ENCODE data around the gene ATAD3B. TPM values are rescaled to one million over a fixed set of nuclear protein-coding genes. Genes with fewer than 3 reads are reported as not detected.

The ATAD3B gene
- total and polyA plus RNA-seq, 2 of the 13 experiments (the other 11 are each of a cell fraction or from before 2014, with no cell fraction given), result 9.6 to 31.1 TPM

DNA sequence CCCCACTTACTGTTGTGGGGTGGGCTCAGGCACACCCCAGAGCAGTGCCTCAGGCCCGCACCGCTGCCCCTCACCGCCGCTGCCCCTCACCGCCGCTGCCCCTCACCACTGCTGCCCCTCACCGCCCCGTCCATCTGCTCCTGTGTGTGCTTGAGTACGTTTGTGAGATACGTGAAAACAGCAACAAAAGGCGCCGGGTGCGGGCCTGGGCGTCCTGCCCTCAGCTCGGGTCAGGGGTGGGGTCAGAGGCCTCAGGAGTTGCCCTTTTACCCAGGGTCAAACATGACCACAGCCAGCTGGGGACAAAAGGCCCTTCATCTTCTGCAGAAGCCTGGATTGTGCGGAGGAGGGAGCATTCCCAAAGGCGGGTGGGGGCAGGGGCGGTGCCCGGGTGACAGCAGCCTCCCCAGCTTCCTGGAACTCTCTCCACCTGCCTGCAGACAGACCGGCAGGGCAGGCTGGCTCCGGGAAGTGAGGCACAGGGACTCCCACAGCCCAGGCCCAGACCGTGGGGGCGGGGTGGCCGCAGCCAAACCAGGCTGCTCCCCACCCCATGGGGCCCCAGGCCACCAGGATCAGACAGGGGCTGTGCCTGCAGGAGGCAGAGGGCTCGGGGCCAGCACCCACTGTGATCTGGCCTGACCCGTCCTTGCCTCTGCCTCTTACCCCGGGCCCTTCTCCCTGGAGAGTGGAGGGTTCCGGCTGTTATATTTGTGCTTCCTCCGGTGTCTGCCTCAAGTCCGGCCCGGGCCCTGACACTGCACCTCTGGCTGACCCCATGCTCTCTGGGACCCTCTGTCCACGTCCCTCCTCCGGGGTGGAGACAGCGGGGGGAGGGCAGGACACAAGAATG is 38.4 kb upstream of the ATAD3B start (continued):
- peak; percentile 87 for TF ChIP-seq KDM6A (CRISPR knock-in tag; IDR thresholded peaks at IDR 0.05; ENCODE audit: low read depth)
- no peak; the same call in none of the 2 replicates for TF ChIP-seq SP4 (CRISPR knock-in tag; IDR thresholded peaks at IDR 0.05)
- no peak for TF ChIP-seq ZKSCAN1 (IDR thresholded peaks at IDR 0.05; ENCODE audit: low read length)
- TF ChIP-seq, protein P1, sequence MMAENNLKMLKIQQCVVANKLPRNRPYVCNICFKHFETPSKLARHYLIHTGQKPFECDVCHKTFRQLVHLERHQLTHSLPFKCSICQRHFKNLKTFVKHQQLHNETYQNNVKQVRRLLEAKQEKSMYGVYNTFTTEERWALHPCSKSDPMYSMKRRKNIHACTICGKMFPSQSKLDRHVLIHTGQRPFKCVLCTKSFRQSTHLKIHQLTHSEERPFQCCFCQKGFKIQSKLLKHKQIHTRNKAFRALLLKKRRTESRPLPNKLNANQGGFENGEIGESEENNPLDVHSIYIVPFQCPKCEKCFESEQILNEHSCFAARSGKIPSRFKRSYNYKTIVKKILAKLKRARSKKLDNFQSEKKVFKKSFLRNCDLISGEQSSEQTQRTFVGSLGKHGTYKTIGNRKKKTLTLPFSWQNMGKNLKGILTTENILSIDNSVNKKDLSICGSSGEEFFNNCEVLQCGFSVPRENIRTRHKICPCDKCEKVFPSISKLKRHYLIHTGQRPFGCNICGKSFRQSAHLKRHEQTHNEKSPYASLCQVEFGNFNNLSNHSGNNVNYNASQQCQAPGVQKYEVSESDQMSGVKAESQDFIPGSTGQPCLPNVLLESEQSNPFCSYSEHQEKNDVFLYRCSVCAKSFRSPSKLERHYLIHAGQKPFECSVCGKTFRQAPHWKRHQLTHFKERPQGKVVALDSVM (CRISPR knock-in tag; IDR thresholded peaks at IDR 0.05), result peak; percentile 75
- TF ChIP-seq ELF1 (CRISPR knock-in tag; IDR thresholded peaks at IDR 0.05), result peak; percentile 93
- TF ChIP-seq ZNF34 (CRISPR knock-in tag; IDR thresholded peaks at IDR 0.05; ENCODE audit: borderline replicate concordance), result peak; percentile 81; the same call in 1 of the 2 replicates
- peak; percentile 84; the same call in 1 of the 2 replicates for TF ChIP-seq ZNF431 (CRISPR knock-in tag; IDR thresholded peaks at IDR 0.05; ENCODE audit: borderline replicate concordance, low read depth)
- TF ChIP-seq BHLHE40 (IDR thresholded peaks at IDR 0.05; ENCODE audit: low read length), result peak; percentile 60
- TF ChIP-seq ISX (CRISPR knock-in tag; conservative IDR thresholded peaks at IDR 0.05), result no peak
- TF ChIP-seq ZBTB20 (CRISPR knock-in tag; IDR thresholded peaks at IDR 0.05; ENCODE audit: borderline replicate concordance, low read depth), result peak; percentile 75
- no peak for TF ChIP-seq ATRX (CRISPR knock-in tag; IDR thresholded peaks at IDR 0.05; ENCODE audit: borderline replicate concordance)
- TF ChIP-seq HMG20A (CRISPR knock-in tag; IDR thresholded peaks at IDR 0.05; ENCODE audit: borderline replicate concordance), result peak; percentile 85; the same call in 1 of the 2 replicates
- TF ChIP-seq PAF1 (CRISPR knock-in tag; IDR thresholded peaks at IDR 0.05), result peak; percentile 40
- TF ChIP-seq TEAD2 (CRISPR knock-in tag; IDR thresholded peaks at IDR 0.05), result no peak
- peak; percentile 68; the same call in 1 of the 2 replicates for TF ChIP-seq ZNF274 (CRISPR knock-in tag; IDR thresholded peaks at IDR 0.05)
- TF ChIP-seq ZNF264 (CRISPR knock-in tag; IDR thresholded peaks at IDR 0.05), result peak; percentile 45; the same call in 1 of the 2 replicates
- TF ChIP-seq ZKSCAN8 (CRISPR knock-in tag; IDR thresholded peaks at IDR 0.05; ENCODE audit: borderline replicate concordance), result peak; percentile 80; the same call in 1 of the 2 replicates
- TF ChIP-seq NRL (CRISPR knock-in tag; IDR thresholded peaks at IDR 0.05; ENCODE audit: borderline replicate concordance), result peak; percentile 23; the same call in 1 of the 2 replicates
- TF ChIP-seq NFKBIZ (CRISPR knock-in tag; IDR thresholded peaks at IDR 0.05), result peak; percentile 97
- TF ChIP-seq EED (CRISPR knock-in tag; IDR thresholded peaks at IDR 0.05), result peak; percentile 72
- TF ChIP-seq NFRKB (IDR thresholded peaks at IDR 0.05), result no peak
- TF ChIP-seq, protein P2, sequence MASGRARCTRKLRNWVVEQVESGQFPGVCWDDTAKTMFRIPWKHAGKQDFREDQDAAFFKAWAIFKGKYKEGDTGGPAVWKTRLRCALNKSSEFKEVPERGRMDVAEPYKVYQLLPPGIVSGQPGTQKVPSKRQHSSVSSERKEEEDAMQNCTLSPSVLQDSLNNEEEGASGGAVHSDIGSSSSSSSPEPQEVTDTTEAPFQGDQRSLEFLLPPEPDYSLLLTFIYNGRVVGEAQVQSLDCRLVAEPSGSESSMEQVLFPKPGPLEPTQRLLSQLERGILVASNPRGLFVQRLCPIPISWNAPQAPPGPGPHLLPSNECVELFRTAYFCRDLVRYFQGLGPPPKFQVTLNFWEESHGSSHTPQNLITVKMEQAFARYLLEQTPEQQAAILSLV (CRISPR knock-in tag; IDR thresholded peaks at IDR 0.05; ENCODE audit: borderline replicate concordance), result peak; percentile 18; the same call in 1 of the 2 replicates
- peak; percentile 74 for TF ChIP-seq FOXA3 (CRISPR knock-in tag; IDR thresholded peaks at IDR 0.05)
- TF ChIP-seq ZZZ3 (CRISPR knock-in tag; IDR thresholded peaks at IDR 0.05; ENCODE audit: borderline replicate concordance), result 0 out of 2 replicates have a peak, but pooled peaks have one; percentile 43
- TF ChIP-seq, protein P3, sequence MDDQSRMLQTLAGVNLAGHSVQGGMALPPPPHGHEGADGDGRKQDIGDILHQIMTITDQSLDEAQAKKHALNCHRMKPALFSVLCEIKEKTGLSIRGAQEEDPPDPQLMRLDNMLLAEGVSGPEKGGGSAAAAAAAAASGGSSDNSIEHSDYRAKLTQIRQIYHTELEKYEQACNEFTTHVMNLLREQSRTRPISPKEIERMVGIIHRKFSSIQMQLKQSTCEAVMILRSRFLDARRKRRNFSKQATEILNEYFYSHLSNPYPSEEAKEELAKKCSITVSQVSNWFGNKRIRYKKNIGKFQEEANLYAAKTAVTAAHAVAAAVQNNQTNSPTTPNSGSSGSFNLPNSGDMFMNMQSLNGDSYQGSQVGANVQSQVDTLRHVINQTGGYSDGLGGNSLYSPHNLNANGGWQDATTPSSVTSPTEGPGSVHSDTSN (CRISPR knock-in tag; IDR thresholded peaks at IDR 0.05; ENCODE audit: borderline replicate concordance), result no peak
- TF ChIP-seq ZNF354B (CRISPR knock-in tag; IDR thresholded peaks at IDR 0.05), result no peak
- TF ChIP-seq LCORL (IDR thresholded peaks at IDR 0.05), result no peak
- TF ChIP-seq LCORL (CRISPR knock-in tag; IDR thresholded peaks at IDR 0.05), result peak; percentile 97
